Lower leg skin (tissue), 3 donors: ENCODE measurements around the gene SPOCD1.

Source experiments
- CTCF ChIP-seq, 3 donors: fragments of 450-650 bp; IDR thresholded peaks; one replicate each; pipeline ENCODE4 v1.5.1; 2016; ENCODE audit warnings: antibody characterized with exemption in 3 of 3, mild to moderate bottlenecking in 3 of 3, moderate library complexity in 2 of 3
- POLR2A ChIP-seq, 2 donors: fragments of 450-650 bp; IDR thresholded peaks; one replicate each; pipeline ENCODE4 v1.6.1; 2016 to 2017; ENCODE audit warnings: antibody characterized with exemption in 2 of 2, mild to moderate bottlenecking in 1 of 2, moderate library complexity in 1 of 2

- TF ChIP-seq CTCF (IDR thresholded peaks at IDR 0.05) (no peak), POLR2A (IDR thresholded peaks at IDR 0.05) (no peak)
Observed at GRCh38 chr1:31828926-31829690, 13.3 kb upstream of the SPOCD1 start.
